Stimulated activated CD4-positive, alpha-beta T cell treated with anti-CD3 and anti-CD28 coated beads, Interleukin-1b, Interleukin-23, amount 100 ng/mL, for 4 hours (primary cell): ENCODE data around the gene CHN2.

ENCODE experiments used
- DNase-seq, 2 donors: peaks; one replicate each; pipeline ENCODE4 v3.0.0-alpha.2; 2020; ENCODE audit warnings: low read depth in 2 of 2

Gene CHN2

GRCh38 chr7:29360633-29361625, 166.4 kb downstream of the CHN2 start:
- no peak for DNase-seq

- no peak for DNase-seq
Measured at GRCh38 chr7:29362380-29362779, 167.8 kb downstream of the CHN2 start.

- DNase-seq: no peak
Measured at GRCh38 chr7:29363636-29364425, 169.3 kb downstream of the CHN2 start.

GRCh38 chr7:29364661-29365060, 170.1 kb downstream of the CHN2 start:
- DNase-seq: no peak

- no peak for DNase-seq
Measured at GRCh38 chr7:29365423-29365822, 170.8 kb downstream of the CHN2 start.

GRCh38 chr7:29367784-29368183, 173.2 kb downstream of the CHN2 start:
- DNase-seq: no peak

GRCh38 chr7:29369909-29370488, 175.4 kb downstream of the CHN2 start:
- DNase-seq: no peak

- DNase-seq: no peak
Measured at GRCh38 chr7:29370531-29371314, 176.1 kb downstream of the CHN2 start.

- DNase-seq: no peak
Measured at GRCh38 chr7:29371472-29371871, 176.9 kb downstream of the CHN2 start.

- DNase-seq: no peak
Measured at GRCh38 chr7:29372351-29373090, 177.9 kb downstream of the CHN2 start.

- no peak for DNase-seq
Measured at GRCh38 chr7:29375641-29376562, 181.3 kb downstream of the CHN2 start.

GRCh38 chr7:29377718-29378117, 183.1 kb downstream of the CHN2 start:
- DNase-seq: no peak

GRCh38 chr7:29379551-29379950, 185.0 kb downstream of the CHN2 start:
- no peak for DNase-seq

- DNase-seq: no peak
Measured at GRCh38 chr7:29381206-29382094, 186.9 kb downstream of the CHN2 start.

GRCh38 chr7:29384277-29384676, 189.7 kb downstream of the CHN2 start:
- DNase-seq: no peak

- no peak for DNase-seq
Measured at GRCh38 chr7:29385214-29385814, 190.7 kb downstream of the CHN2 start.

- DNase-seq: no peak
Measured at GRCh38 chr7:29386196-29386765, 191.7 kb downstream of the CHN2 start.

GRCh38 chr7:29391262-29391661, 196.7 kb downstream of the CHN2 start:
- DNase-seq: no peak
